OCI-LY7 (cell line): ENCODE measurements around the gene NUDT17.
"Not testable (repeated sequence)": the region's sequence is repeated elsewhere in the genome, so short reads cannot be mapped to it uniquely, and the experiment has no call there.

Source experiments
- EZH2phosphoT487 ChIP-seq: fragments of 200-600 bp; sonication (generic); IDR thresholded peaks from 2 replicates; pipeline ENCODE4 v1.6.1; 2018; ENCODE audit warnings: low read depth, borderline replicate concordance, mild to moderate bottlenecking, mixed run types, antibody characterized with exemption, low read length, moderate library complexity, mixed read lengths
- TF ChIP-seq, protein P1 (sequence below): fragments of 200-600 bp; sonication (generic); conservative IDR thresholded peaks from 2 replicates; pipeline ENCODE4 v1.5.1; 2014; ENCODE audit warnings: mild to moderate bottlenecking, antibody characterized with exemption, low read length, moderate library complexity, mixed read lengths

DNA sequence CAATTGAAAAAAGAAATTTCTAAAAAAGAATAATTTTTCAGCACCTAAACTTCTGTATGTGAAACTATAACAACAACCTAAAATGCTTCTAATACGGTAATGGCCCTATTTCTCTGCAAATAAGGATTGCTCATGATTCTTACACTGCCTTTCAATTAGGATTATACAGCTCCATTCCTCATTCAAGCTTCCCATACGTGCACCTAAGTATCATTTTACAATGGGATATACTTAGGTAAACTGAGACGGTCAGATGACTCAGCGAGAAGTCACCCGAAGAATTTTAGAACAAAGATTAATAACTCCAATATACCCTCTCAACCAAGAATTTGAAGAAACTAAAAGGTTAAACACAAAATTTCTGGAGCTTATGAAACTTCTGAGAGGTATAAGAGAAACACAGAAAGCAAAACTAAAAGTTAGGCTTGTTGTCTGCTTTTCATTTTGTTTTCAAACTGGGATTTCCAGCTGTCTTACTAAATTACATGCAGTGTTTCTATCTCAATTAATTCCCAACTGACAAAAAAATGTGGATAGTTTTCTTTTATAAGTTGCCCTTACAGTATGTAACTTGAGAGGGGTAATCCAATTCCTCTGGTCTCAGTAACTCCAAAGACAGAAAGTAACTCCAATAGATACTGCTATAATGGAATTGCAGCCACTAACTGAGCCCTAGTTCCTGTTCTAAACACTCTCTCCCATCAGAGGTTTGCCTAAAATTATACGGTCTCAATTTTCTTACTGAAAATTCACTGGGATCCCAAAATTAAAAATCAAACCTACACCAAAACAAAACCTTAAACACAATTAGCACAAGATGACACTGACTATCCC is 32.2 kb upstream of the NUDT17 start:
- TF ChIP-seq, protein P1, sequence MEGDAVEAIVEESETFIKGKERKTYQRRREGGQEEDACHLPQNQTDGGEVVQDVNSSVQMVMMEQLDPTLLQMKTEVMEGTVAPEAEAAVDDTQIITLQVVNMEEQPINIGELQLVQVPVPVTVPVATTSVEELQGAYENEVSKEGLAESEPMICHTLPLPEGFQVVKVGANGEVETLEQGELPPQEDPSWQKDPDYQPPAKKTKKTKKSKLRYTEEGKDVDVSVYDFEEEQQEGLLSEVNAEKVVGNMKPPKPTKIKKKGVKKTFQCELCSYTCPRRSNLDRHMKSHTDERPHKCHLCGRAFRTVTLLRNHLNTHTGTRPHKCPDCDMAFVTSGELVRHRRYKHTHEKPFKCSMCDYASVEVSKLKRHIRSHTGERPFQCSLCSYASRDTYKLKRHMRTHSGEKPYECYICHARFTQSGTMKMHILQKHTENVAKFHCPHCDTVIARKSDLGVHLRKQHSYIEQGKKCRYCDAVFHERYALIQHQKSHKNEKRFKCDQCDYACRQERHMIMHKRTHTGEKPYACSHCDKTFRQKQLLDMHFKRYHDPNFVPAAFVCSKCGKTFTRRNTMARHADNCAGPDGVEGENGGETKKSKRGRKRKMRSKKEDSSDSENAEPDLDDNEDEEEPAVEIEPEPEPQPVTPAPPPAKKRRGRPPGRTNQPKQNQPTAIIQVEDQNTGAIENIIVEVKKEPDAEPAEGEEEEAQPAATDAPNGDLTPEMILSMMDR: not testable (repeated sequence)
- TF ChIP-seq EZH2phosphoT487: not testable (repeated sequence)
